Spleen (tissue), 7 donors: ENCODE measurements around the gene SHTN1.

ENCODE experiments used
- POLR2A ChIP-seq, 3 donors: fragments of 450-650 bp; IDR thresholded peaks; one replicate each; pipeline ENCODE4 v1.5.1; 2017; ENCODE audit warnings: antibody characterized with exemption in 3 of 3, mild to moderate bottlenecking in 1 of 3
- POLR2AphosphoS5 ChIP-seq, 3 donors: sonication (generic); formaldehyde crosslinking; IDR thresholded peaks; one replicate each; pipeline ENCODE4 v1.5.1; 2017; ENCODE audit warnings: antibody characterized with exemption in 3 of 3
- TF ChIP-seq, protein P1 (sequence below), 11 experiments: fragments of 200-600 bp in 7 of 11; fragments of 450-650 bp in 4 of 11; sonication (generic) in 4 of 11; IDR thresholded peaks in 8 of 11; conservative IDR thresholded peaks in 3 of 11; 1 replicate in 7 of 11; 2 replicates in 4 of 11; pipeline versions ENCODE4 v1.4.0 to v1.8.0; 2016 to 2021; ENCODE audit warnings: antibody characterized with exemption in 11 of 11, inconsistent platforms in 4 of 11, mild to moderate bottlenecking in 1 of 11
- donor health status: DM: no; HTN: no; CAD: no; lungs with moderate emphysema.
- donor health status: DM: no; HTN: no; CAD: no.
- donor health status: DM: no; HTN: no; CAD: no.

DNA sequence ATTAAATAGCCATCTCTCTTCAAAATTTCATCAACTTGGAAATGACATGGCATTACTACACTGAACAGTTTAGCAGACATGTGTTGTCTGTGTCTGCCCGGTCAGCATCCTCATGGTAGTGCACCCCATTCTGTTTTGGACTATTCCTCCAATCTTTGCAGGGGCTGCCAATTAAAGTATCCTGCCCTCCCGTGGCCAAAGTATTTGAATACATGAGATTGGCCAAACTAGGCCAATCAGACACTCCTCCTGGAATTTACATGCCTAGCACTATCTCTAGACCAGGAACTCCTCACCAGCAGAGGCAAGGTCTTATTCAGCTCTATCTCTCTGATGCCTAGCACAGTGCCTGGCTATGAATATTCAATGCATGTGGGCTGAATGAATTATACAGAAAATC lies 4.4 kb downstream of the SHTN1 start:
- TF ChIP-seq, protein P1, sequence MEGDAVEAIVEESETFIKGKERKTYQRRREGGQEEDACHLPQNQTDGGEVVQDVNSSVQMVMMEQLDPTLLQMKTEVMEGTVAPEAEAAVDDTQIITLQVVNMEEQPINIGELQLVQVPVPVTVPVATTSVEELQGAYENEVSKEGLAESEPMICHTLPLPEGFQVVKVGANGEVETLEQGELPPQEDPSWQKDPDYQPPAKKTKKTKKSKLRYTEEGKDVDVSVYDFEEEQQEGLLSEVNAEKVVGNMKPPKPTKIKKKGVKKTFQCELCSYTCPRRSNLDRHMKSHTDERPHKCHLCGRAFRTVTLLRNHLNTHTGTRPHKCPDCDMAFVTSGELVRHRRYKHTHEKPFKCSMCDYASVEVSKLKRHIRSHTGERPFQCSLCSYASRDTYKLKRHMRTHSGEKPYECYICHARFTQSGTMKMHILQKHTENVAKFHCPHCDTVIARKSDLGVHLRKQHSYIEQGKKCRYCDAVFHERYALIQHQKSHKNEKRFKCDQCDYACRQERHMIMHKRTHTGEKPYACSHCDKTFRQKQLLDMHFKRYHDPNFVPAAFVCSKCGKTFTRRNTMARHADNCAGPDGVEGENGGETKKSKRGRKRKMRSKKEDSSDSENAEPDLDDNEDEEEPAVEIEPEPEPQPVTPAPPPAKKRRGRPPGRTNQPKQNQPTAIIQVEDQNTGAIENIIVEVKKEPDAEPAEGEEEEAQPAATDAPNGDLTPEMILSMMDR (IDR thresholded peaks at IDR 0.05 in 8 of 11, conservative IDR thresholded peaks at IDR 0.05 in 3 of 11): no peak
- no peak for TF ChIP-seq POLR2A (IDR thresholded peaks at IDR 0.05)
- TF ChIP-seq POLR2AphosphoS5 (IDR thresholded peaks at IDR 0.05): no peak
